8988T (cell line): ENCODE data around the gene BRINP2.

Source experiments
- DNase-seq: peaks from one replicate; pipeline ENCODE4 v3.0.0; 2011

Gene BRINP2

DNA sequence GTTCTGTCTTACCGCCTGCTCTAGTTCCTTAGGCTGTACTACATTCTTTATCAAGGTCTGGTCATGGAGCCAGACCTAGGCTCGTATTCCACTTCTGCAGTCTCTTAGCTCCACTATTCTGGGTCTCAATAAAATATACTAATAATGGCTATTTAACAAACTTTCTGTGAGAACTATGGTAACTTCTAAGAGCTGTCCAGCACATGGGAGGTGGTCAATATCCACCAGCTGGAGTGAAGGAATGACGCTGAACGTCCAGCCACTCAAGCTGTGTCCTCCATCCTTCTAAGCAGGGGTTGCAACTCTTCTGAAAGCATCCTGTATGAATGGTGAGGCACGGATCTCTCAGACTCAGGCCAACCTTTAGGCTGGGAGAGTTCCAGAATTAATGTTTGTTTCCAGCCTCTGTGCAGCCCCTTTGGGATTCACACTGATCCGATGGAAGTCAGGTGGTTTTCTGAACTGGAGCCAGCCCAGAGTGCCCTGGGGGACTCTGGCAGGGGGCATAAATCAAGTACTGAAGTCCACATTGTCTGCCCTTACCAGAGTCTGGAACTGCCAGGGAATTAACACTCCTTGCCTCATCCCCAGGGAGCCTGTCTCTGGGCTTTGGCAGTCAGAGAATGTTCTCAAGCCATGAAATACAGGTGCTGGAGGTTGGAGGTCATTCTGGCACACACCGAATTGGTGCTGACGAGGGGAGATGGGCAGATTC is 57.4 kb downstream of the BRINP2 start:
- DNase-seq: no peak

DNA sequence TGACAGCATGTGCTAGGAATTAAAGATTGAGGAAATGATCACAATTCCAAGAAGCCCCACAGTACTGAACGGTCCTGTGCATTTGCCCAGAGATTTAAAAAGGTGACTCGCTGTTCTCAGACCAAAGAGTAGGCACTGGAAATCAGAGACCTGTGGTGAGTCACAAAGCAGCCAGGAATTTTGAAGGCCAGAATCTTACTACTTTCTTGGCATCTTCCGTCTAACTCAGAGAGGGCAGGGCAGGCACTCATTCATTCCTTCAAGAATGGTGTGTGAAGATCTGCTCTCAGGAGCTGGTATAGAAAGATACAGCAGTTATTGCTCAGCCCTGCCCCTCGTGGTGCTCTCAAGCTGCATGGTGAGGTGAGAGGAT is 57.9 kb downstream of the BRINP2 start:
- no peak for DNase-seq

DNA sequence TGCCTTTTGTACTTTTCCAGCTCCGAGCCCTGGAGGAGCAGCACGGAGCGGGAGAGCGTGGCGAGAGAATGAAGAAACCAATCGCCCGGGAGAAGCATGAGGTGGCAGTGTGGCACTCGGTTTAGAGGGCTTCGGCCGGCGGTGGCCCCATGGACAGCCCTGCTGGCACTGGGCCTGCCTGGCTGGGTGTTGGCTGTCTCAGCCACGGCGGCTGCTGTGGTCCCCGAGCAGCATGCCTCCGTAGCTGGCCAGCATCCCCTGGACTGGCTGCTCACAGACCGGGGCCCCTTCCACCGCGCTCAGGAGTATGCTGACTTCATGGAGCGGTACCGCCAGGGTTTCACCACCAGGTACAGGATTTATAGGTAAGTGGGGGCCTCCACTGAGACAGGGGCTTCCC is 59.0 kb downstream of the BRINP2 start:
- no peak for DNase-seq

GRCh38 chr1:177230228-177231016 is 59.7 kb downstream of the BRINP2 start:
- DNase-seq: no peak

DNA sequence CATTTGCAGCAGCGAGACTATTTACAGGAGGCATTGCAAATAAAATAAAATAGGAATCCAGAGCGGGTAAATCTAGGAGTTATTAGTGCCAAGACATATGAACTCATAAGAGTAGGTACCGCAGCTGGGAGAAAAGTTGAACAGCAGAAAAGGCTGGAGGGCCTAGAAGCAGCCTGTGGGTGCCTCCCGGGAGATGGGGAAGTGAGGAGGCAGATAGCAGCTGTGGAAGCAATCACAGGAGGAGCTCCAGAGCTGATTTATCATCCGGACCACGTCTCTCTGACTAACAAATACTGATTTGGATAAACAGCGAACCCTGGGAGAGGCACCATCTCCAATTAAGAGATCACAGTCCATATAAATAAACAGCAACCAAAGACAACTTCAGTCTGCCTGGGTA is 64.6 kb downstream of the BRINP2 start:
- DNase-seq: no peak

DNA sequence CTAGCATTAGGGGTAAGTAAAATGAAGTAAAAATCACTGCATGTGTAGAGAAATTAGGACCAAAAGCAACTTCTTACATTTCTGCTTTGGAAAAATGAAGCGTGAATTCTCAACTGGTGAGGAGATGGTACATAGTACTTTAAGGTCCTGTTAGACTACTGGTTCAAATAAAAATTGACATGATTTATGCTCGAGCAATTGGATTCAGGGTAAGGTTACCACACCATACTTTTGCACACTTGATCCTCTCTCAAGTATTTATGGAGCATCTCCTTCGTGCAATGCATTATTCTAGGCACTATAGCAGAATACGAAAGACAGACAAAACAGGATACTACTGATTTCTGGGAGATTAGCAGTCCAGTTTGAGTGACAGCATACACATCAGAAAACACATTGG is 66.2 kb downstream of the BRINP2 start:
- no peak for DNase-seq

- DNase-seq: no peak
Observed at GRCh38 chr1:177238967-177239366, 68.2 kb downstream of the BRINP2 start.

DNA sequence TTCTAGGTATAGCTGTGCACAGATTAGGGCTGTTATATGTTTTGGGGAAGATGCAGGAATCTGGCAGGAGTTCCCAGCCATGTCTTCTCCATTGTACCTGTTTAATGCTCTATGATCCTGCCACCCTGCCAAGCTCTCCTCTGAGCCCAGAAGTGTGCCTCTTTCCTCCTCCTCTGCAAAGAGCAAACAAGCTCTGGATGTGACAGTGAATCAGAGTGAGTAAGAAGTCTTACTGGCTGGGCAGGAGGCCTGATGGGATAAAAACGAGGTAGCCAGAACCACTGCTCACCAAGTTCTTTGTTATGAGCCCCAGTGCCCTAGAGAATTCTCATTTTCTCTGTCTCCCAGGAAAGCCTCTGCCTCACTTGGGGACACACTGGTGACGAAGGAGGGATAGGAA is 69.0 kb downstream of the BRINP2 start:
- no peak for DNase-seq

DNA sequence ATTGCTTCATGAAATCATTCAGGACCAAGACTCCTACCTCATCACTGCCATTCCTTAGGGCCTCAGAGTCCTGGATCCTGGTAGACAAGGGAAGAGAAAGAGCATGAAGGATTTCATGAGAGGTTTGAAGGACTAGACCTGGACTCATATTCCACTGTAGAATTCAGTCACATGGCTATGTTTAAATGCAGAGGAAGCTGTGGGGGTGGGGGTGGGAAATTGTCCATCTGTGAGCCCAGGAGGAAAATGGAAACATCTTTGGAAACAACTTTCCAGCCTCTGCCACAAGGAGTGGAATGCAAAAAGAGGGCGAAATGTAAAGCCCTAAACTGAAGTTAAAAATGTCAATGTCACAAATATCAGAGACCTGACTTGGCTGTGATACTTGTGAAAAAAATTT is 73.0 kb downstream of the BRINP2 start:
- DNase-seq: no peak

DNA sequence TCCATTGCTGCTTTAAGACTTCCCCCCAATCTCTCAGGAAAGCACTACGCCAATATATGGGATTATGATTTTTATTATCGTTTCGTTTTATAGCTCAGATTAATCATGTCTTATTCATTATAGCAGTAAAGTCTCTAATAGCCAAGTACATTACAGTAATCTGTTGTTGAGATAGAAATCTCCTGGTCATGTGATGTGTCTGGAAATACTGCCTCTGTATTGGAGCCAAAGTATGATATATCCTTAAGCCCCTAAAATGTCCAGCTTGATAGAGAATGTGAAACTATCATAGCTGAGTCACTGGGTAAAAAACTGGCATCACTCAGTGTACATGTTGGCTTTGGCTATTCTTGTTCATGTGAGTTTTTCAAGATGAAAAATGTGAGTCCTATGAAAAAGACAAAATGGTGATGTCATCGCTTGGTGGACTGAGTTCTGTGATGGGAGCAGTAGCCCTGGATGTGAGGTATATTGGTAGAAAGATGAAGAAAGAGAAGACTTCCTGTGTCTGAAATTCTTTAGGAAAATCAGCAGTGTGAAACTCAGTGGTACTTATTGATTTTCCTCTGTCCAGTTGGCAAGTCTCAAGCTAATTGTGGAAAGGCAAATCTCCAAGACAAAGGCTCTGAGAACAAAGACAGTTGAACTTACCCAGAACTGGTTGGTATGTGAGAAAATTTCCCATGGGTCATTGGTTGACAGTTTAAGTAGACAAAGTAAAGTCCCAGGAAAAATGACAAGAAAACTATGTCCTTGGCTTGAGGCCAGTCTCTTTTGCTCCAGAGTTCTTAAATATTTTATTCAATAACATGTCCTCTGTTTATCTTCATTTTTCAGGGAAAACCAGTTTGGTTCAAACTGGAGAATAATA is 76.2 kb downstream of the BRINP2 start:
- no peak for DNase-seq

- no peak for DNase-seq
Observed at GRCh38 chr1:177247623-177248176, 76.9 kb downstream of the BRINP2 start.

DNA sequence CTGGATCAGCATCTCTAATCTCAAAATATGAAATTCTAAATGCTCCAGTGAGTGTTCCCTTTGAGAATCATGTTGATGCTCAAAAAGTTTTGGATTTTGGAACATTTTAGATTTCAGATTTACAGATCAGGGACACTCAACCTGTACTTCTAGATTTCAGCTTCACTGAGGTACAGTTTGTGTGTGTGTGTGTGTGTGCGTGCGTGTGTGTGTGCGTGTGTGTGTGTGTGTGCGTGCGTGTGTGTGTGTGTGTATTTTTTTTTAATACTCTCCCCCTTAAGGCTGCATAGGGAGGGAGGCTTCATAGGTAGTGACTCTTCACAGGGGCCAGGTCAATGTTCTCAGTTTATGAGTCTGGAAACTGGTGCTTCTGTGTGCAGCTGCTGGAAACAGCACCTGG is 77.5 kb downstream of the BRINP2 start:
- DNase-seq: no peak

- no peak for DNase-seq
Observed at GRCh38 chr1:177249231-177249630, 78.5 kb downstream of the BRINP2 start.

GRCh38 chr1:177252877-177253276 is 82.1 kb downstream of the BRINP2 start:
- DNase-seq: no peak

- DNase-seq: no peak
Observed at GRCh38 chr1:177255411-177255810, 84.7 kb downstream of the BRINP2 start.

GRCh38 chr1:177256153-177257075 is 85.7 kb downstream of the BRINP2 start:
- no peak for DNase-seq

GRCh38 chr1:177257128-177257527 is 86.4 kb downstream of the BRINP2 start:
- DNase-seq: no peak

GRCh38 chr1:177257576-177257975 is 86.8 kb downstream of the BRINP2 start:
- DNase-seq: no peak

DNA sequence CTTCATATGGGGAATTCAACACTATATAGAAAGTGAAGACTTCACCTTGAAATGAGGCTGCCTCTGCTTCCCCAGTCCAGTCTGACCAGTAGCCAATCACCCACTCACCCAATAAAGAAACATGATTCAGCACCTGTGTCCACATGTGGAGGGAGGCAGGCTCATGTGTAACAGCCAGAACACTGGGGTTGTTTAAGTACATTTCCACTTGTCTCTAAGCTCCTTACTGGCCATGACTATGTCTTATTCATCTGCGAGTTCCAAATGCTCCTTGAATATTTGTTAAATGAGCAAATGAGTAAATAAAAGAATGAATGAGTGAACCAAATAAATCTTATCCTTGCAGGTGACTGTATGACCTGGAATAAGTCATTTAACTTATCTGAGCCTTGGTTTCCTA is 100.1 kb downstream of the BRINP2 start:
- DNase-seq: no peak

- no peak for DNase-seq
Observed at GRCh38 chr1:177273141-177273540, 102.4 kb downstream of the BRINP2 start.

DNA sequence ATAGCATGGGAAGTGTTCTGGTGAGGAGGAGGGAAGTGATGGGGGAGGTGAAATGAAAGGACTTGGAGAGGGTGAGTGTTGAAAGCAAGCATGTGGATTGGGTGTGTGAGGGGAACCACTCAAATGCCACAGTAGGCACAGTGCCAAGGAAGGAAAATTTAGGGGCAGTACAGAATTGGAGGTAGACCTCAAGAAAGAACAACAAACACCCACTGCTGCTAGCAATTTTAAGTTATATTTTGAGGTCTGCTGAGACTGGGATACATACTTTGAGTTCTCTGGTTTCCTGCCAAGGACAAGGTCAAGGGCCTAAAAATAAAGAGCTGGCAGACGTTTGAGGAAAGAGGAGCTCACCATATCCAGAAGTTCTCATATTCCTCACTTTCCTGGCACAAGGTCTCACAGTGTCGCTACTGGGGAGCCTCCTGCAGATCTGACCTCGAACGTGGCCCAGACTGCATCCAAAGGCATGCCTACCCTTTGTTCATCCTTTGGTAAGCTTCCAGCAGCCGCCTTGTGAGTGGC is 104.0 kb downstream of the BRINP2 start:
- no peak for DNase-seq

GRCh38 chr1:177275736-177276135 is 105.0 kb downstream of the BRINP2 start:
- no peak for DNase-seq
